HepG2 (cell line): Measurements from ENCODE around the gene CCDC142. TPM values are rescaled to one million over a fixed set of nuclear protein-coding genes. Genes with fewer than 3 reads are reported as not detected.

Source experiments
- HNF4G ChIP-seq, 2 experiments: sonication (generic) in 1 of 2; formaldehyde crosslinking in 1 of 2; IDR thresholded peaks; 2 replicates each; pipeline versions ENCODE4 v1.4.0 to v1.6.1; 2011 to 2020; ENCODE audit warnings: borderline replicate concordance in 2 of 2, low read depth in 2 of 2, mild to moderate bottlenecking in 2 of 2, low read length in 1 of 2, missing genetic modification reagents in 1 of 2, moderate library complexity in 1 of 2
- MAZ ChIP-seq, 2 experiments: sonication (generic) in 1 of 2; formaldehyde crosslinking in 1 of 2; IDR thresholded peaks; 2 replicates each; pipeline versions ENCODE4 v1.5.0 to v1.6.1; 2012 to 2020; ENCODE audit warnings: low read depth in 2 of 2, mild to moderate bottlenecking in 2 of 2, borderline replicate concordance in 1 of 2, improper control_type of control experiment in 1 of 2, low read length in 1 of 2, missing genetic modification reagents in 1 of 2, moderate library complexity in 1 of 2
- MBNL3 ChIP-seq: fragments of 250-450 bp; sonication (Bioruptor Pico); conservative IDR thresholded peaks from 2 replicates; pipeline ENCODE4 v1.8.0; 2022; ENCODE audit warnings: mild to moderate bottlenecking, inconsistent platforms
- PRMT3 ChIP-seq: sonication (generic); formaldehyde crosslinking; IDR thresholded peaks from 2 replicates; pipeline ENCODE4 v1.8.1; 2022; ENCODE audit warnings: low read depth, mild to moderate bottlenecking, moderate library complexity, missing genetic modification reagents, borderline replicate concordance
- RBM22 ChIP-seq: fragments of 200-400 bp; formaldehyde crosslinking; optimal IDR thresholded peaks from 2 replicates; pipeline ENCODE3; 2017; ENCODE audit warnings: mild to moderate bottlenecking, low read length, moderate library complexity
- SNRNP70 ChIP-seq: fragments of 200-400 bp; formaldehyde crosslinking; IDR thresholded peaks from 2 replicates; pipeline ENCODE4 v1.6.1; 2017; ENCODE audit warnings: mild to moderate bottlenecking, low read depth, low read length, moderate library complexity
- ZNF10 ChIP-seq: sonication (generic); formaldehyde crosslinking; IDR thresholded peaks from 2 replicates; pipeline ENCODE4 v1.4.0; 2020; ENCODE audit warnings: mild to moderate bottlenecking, low read depth, missing genetic modification reagents, borderline replicate concordance
- ZNF780A ChIP-seq: sonication (generic); formaldehyde crosslinking; IDR thresholded peaks from 2 replicates; pipeline ENCODE4 v1.8.0; 2022; ENCODE audit warnings: mild to moderate bottlenecking, missing genetic modification reagents, moderate library complexity
- ZNF83 ChIP-seq: sonication (generic); formaldehyde crosslinking; IDR thresholded peaks from 2 replicates; pipeline ENCODE4 v1.4.0; 2020; ENCODE audit warnings: missing genetic modification reagents, mild to moderate bottlenecking, borderline replicate concordance
- polyA plus RNA-seq, 8 experiments: library from polyadenylated mRNA; depleted of rRNA in 3 of 8; stranded (reverse) in 7 of 8; unstranded in 1 of 8; fragments of >200 nt; fragmentation: Illumina TruSeq in 4 of 8; extraction: Trizol in 4 of 8; gene quantifications; 2 replicates each; pipeline versions ENCODE4 v1.2.1 to v1.2.3, GENCODE V29; 2011 to 2016; ENCODE audit warnings: low read depth in 4 of 8, missing spikeins in 1 of 8, mixed read lengths in 1 of 8; ENCODE audit not compliant: insufficient read depth in 1 of 8
- total RNA-seq, 5 experiments: library from RNA; depleted of rRNA; stranded (reverse); fragments of >200 nt; fragmentation: Illumina TruSeq; extraction: Trizol; gene quantifications; 2 replicates each; pipeline ENCODE4 v1.2.3, GENCODE V29; 2016; ENCODE audit warnings: low read depth in 1 of 5
- TF ChIP-seq, protein P1 (sequence below): sonication (generic); formaldehyde crosslinking; IDR thresholded peaks from 2 replicates; pipeline ENCODE4 v1.4.0; 2020; ENCODE audit warnings: missing genetic modification reagents
- TF ChIP-seq, protein P2 (sequence below), 2 experiments: fragments of 450-650 bp in 1 of 2; sonication (generic) in 1 of 2; formaldehyde crosslinking; IDR thresholded peaks; 2 replicates each; pipeline versions ENCODE4 v1.5.0 to v1.8.0; 2020 to 2022; ENCODE audit warnings: mild to moderate bottlenecking in 1 of 2, missing genetic modification reagents in 1 of 2
- TF ChIP-seq, protein P3 (sequence below): sonication (generic); formaldehyde crosslinking; conservative IDR thresholded peaks from 2 replicates; pipeline ENCODE4 v1.4.0; 2020; ENCODE audit warnings: mild to moderate bottlenecking, missing genetic modification reagents, moderate library complexity
- TF ChIP-seq, protein P4 (sequence below): sonication (generic); formaldehyde crosslinking; IDR thresholded peaks from 2 replicates; pipeline ENCODE4 v1.4.0; 2020; ENCODE audit warnings: missing genetic modification reagents
- TF ChIP-seq, protein P5 (sequence below): sonication (generic); formaldehyde crosslinking; IDR thresholded peaks from 2 replicates; pipeline ENCODE4 v1.4.0; 2020; ENCODE audit warnings: missing genetic modification reagents, low read depth, mild to moderate bottlenecking, borderline replicate concordance
- TF ChIP-seq, protein P6 (sequence below): sonication (generic); formaldehyde crosslinking; IDR thresholded peaks from 2 replicates; pipeline ENCODE4 v1.4.0; 2020; ENCODE audit warnings: missing genetic modification reagents

The CCDC142 gene
- total and polyA plus RNA-seq, 2 of the 13 experiments (the other 11 are each of a cell fraction or from before 2014, with no cell fraction given) = 14.7 to 30.4 TPM

DNA sequence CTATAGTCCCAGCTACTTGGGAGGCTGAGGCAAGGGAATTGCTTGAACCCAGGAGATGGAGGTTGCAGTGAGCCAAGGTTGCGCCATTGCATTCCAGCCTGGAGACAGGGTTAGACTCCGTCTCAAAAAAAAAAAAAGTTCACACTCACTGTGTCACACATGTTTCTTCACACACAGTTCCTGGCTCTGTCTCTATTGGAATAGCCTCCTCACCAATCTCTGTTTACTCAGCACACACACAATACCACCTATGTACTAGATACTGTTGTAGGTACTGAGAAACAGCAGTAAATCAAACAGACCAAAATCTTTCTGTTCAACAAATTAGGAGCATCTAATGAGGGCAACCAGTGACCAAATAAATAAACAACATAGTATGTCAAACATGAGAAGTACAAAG is 3.3 kb upstream of the CCDC142 start (continued):
- TF ChIP-seq ZNF10 (CRISPR knock-in tag) (no peak), MAZ (IDR thresholded peaks at IDR 0.05; ENCODE audit: borderline replicate concordance, low read depth, low read length) (no peak), MAZ (CRISPR knock-in tag; IDR thresholded peaks at IDR 0.05; ENCODE audit: low read depth) (no peak), SNRNP70 (no peak), MBNL3 (no peak), ZNF83 (CRISPR knock-in tag) (no peak), ZNF780A (no peak; the same call in 1 of the 2 replicates), HNF4G (IDR thresholded peaks at IDR 0.05; ENCODE audit: borderline replicate concordance, low read depth, low read length) (peak; percentile 31; the same call in 1 of the 2 replicates), HNF4G (CRISPR knock-in tag; IDR thresholded peaks at IDR 0.05; ENCODE audit: borderline replicate concordance, low read depth) (no peak), RBM22 (no peak), PRMT3 (CRISPR knock-in tag) (no peak)
- TF ChIP-seq, protein P1, sequence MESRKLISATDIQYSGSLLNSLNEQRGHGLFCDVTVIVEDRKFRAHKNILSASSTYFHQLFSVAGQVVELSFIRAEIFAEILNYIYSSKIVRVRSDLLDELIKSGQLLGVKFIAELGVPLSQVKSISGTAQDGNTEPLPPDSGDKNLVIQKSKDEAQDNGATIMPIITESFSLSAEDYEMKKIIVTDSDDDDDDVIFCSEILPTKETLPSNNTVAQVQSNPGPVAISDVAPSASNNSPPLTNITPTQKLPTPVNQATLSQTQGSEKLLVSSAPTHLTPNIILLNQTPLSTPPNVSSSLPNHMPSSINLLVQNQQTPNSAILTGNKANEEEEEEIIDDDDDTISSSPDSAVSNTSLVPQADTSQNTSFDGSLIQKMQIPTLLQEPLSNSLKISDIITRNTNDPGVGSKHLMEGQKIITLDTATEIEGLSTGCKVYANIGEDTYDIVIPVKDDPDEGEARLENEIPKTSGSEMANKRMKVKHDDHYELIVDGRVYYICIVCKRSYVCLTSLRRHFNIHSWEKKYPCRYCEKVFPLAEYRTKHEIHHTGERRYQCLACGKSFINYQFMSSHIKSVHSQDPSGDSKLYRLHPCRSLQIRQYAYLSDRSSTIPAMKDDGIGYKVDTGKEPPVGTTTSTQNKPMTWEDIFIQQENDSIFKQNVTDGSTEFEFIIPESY = peak; percentile 73
- TF ChIP-seq, protein P2, sequence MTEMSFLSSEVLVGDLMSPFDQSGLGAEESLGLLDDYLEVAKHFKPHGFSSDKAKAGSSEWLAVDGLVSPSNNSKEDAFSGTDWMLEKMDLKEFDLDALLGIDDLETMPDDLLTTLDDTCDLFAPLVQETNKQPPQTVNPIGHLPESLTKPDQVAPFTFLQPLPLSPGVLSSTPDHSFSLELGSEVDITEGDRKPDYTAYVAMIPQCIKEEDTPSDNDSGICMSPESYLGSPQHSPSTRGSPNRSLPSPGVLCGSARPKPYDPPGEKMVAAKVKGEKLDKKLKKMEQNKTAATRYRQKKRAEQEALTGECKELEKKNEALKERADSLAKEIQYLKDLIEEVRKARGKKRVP (CRISPR knock-in tag; IDR thresholded peaks at IDR 0.05) = no peak
- TF ChIP-seq, protein P3, sequence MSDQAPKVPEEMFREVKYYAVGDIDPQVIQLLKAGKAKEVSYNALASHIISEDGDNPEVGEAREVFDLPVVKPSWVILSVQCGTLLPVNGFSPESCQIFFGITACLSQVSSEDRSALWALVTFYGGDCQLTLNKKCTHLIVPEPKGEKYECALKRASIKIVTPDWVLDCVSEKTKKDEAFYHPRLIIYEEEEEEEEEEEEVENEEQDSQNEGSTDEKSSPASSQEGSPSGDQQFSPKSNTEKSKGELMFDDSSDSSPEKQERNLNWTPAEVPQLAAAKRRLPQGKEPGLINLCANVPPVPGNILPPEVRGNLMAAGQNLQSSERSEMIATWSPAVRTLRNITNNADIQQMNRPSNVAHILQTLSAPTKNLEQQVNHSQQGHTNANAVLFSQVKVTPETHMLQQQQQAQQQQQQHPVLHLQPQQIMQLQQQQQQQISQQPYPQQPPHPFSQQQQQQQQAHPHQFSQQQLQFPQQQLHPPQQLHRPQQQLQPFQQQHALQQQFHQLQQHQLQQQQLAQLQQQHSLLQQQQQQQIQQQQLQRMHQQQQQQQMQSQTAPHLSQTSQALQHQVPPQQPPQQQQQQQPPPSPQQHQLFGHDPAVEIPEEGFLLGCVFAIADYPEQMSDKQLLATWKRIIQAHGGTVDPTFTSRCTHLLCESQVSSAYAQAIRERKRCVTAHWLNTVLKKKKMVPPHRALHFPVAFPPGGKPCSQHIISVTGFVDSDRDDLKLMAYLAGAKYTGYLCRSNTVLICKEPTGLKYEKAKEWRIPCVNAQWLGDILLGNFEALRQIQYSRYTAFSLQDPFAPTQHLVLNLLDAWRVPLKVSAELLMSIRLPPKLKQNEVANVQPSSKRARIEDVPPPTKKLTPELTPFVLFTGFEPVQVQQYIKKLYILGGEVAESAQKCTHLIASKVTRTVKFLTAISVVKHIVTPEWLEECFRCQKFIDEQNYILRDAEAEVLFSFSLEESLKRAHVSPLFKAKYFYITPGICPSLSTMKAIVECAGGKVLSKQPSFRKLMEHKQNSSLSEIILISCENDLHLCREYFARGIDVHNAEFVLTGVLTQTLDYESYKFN = peak; percentile 51
- TF ChIP-seq, protein P4, sequence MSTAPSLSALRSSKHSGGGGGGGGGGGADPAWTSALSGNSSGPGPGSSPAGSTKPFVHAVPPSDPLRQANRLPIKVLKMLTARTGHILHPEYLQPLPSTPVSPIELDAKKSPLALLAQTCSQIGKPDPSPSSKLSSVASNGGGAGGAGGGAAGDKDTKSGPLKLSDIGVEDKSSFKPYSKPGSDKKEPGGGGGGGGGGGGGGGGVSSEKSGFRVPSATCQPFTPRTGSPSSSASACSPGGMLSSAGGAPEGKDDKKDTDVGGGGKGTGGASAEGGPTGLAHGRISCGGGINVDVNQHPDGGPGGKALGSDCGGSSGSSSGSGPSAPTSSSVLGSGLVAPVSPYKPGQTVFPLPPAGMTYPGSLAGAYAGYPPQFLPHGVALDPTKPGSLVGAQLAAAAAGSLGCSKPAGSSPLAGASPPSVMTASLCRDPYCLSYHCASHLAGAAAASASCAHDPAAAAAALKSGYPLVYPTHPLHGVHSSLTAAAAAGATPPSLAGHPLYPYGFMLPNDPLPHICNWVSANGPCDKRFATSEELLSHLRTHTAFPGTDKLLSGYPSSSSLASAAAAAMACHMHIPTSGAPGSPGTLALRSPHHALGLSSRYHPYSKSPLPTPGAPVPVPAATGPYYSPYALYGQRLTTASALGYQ (CRISPR knock-in tag) = no peak
- TF ChIP-seq, protein P5, sequence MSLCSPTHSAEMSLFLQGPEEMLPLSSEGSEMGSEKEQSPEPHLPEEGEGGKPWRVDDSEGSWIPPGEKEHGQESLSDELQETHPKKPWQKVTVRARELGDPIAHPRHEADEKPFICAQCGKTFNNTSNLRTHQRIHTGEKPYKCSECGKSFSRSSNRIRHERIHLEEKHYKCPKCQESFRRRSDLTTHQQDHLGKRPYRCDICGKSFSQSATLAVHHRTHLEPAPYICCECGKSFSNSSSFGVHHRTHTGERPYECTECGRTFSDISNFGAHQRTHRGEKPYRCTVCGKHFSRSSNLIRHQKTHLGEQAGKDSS = no peak
- TF ChIP-seq, protein P6, sequence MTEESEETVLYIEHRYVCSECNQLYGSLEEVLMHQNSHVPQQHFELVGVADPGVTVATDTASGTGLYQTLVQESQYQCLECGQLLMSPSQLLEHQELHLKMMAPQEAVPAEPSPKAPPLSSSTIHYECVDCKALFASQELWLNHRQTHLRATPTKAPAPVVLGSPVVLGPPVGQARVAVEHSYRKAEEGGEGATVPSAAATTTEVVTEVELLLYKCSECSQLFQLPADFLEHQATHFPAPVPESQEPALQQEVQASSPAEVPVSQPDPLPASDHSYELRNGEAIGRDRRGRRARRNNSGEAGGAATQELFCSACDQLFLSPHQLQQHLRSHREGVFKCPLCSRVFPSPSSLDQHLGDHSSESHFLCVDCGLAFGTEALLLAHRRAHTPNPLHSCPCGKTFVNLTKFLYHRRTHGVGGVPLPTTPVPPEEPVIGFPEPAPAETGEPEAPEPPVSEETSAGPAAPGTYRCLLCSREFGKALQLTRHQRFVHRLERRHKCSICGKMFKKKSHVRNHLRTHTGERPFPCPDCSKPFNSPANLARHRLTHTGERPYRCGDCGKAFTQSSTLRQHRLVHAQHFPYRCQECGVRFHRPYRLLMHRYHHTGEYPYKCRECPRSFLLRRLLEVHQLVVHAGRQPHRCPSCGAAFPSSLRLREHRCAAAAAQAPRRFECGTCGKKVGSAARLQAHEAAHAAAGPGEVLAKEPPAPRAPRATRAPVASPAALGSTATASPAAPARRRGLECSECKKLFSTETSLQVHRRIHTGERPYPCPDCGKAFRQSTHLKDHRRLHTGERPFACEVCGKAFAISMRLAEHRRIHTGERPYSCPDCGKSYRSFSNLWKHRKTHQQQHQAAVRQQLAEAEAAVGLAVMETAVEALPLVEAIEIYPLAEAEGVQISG (CRISPR knock-in tag) = peak; percentile 18; the same call in 1 of the 2 replicates
